HG03520 (cell line): ENCODE measurements around the gene CRLF2.
"Not testable (repeated sequence)": the region's sequence is repeated elsewhere in the genome, so short reads cannot be mapped to it uniquely, and the experiment has no call there.

Experiments
- ATAC-seq: cut with Tn5 transposase; IDR thresholded peaks from one replicate; pipeline ENCODE4 v1.9.1; 2021; ENCODE audit warnings: mild to moderate bottlenecking, moderate library complexity; ENCODE audit not compliant: unreplicated experiment

The CRLF2 gene

GRCh38 chrX:1212532-1212931, at the start of gene CRLF2:
CRLF2 (minus strand) TSS chrX:1212649; CDS start chrX:1212634, 15 bp downstream.
- peak; percentile 67 for ATAC-seq

GRCh38 chrX:1261771-1262170, 49.3 kb upstream of the CRLF2 start:
- ATAC-seq = not testable (repeated sequence)

GRCh38 chrX:1261285-1261684, 48.8 kb upstream of the CRLF2 start:
- no peak for ATAC-seq

GRCh38 chrX:1252861-1253260, 40.4 kb upstream of the CRLF2 start:
- no peak for ATAC-seq

GRCh38 chrX:1249101-1249887, 36.8 kb upstream of the CRLF2 start:
- no peak for ATAC-seq

- no peak for ATAC-seq
Measured at GRCh38 chrX:1248331-1249061, 36.0 kb upstream of the CRLF2 start.

GRCh38 chrX:1246816-1247215, 34.4 kb upstream of the CRLF2 start:
- ATAC-seq = peak; percentile 58

- no peak for ATAC-seq
Measured at GRCh38 chrX:1244164-1245076, 32.0 kb upstream of the CRLF2 start.

GRCh38 chrX:1242891-1243402, 30.5 kb upstream of the CRLF2 start:
- no peak for ATAC-seq

- ATAC-seq = not testable (repeated sequence)
Measured at GRCh38 chrX:1240551-1240950, 28.1 kb upstream of the CRLF2 start.

- no peak for ATAC-seq
Measured at GRCh38 chrX:1239681-1240142, 27.3 kb upstream of the CRLF2 start.

GRCh38 chrX:1231850-1232465, 19.5 kb upstream of the CRLF2 start:
- no peak for ATAC-seq

GRCh38 chrX:1228101-1228500, 15.7 kb upstream of the CRLF2 start:
- not testable (repeated sequence) for ATAC-seq

GRCh38 chrX:1226249-1226648, 13.8 kb upstream of the CRLF2 start:
- no peak for ATAC-seq

GRCh38 chrX:1224954-1225353, 12.5 kb upstream of the CRLF2 start:
- no peak for ATAC-seq

- ATAC-seq = no peak
Measured at GRCh38 chrX:1223242-1223600, 10.8 kb upstream of the CRLF2 start.

GRCh38 chrX:1222531-1223241, 10.2 kb upstream of the CRLF2 start:
- ATAC-seq = no peak

GRCh38 chrX:1221296-1221845, 8.9 kb upstream of the CRLF2 start:
- no peak for ATAC-seq

GRCh38 chrX:1218286-1218685, 5.8 kb upstream of the CRLF2 start:
- no peak for ATAC-seq
